ENCODE data around the gene LYZ. TPM values are rescaled to one million over a fixed set of nuclear protein-coding genes. Genes with fewer than 3 reads are reported as not detected.

The LYZ gene
- total RNA-seq, 1 donor from 2014 or later, result 174 TPM

DNA sequence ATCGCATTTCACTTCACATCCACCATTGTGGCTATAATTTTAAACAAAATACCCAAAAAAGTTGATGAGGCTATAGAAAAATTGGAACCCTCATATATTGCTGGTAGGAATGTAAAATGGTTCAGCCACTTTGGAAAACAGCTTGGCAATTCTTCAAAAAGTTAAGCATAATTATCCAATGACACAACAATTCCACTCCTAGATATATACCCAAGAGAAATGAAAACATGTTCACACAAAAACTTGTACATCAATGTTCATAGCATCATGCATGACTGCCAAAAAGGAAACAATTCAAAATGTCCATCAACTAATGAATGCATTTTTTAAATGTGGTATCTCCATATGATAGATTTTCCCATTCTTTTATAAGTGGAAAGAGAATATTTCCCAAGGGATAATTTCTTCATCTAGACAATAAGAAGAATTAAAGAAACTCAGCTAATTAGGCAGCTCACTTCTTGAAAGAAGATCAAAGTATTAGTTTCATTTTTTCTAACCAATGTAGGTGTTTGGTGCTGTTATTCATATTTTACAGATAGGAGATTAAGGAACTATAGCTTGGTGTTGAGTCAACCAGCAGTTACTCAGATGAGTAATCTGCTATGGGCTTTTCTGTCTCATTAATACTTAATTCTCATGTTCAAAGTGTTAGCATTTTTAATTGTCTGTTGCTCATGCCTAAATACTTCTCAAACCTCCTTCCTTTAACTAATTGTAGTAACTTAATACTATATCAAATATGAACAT lies 44.2 kb downstream of the LYZ start:
- TF ChIP-seq, protein P1, sequence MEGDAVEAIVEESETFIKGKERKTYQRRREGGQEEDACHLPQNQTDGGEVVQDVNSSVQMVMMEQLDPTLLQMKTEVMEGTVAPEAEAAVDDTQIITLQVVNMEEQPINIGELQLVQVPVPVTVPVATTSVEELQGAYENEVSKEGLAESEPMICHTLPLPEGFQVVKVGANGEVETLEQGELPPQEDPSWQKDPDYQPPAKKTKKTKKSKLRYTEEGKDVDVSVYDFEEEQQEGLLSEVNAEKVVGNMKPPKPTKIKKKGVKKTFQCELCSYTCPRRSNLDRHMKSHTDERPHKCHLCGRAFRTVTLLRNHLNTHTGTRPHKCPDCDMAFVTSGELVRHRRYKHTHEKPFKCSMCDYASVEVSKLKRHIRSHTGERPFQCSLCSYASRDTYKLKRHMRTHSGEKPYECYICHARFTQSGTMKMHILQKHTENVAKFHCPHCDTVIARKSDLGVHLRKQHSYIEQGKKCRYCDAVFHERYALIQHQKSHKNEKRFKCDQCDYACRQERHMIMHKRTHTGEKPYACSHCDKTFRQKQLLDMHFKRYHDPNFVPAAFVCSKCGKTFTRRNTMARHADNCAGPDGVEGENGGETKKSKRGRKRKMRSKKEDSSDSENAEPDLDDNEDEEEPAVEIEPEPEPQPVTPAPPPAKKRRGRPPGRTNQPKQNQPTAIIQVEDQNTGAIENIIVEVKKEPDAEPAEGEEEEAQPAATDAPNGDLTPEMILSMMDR (conservative IDR thresholded peaks at IDR 0.05), result no peak
- Mint-ChIP-seq H3K4me3 (no peak overlapping the region), H3K27me3 (no peaks in the 10 kb centered on the region), H3K27ac (no peak overlapping the region), H3K36me3 (peaks cover 22% of the 10 kb centered on the region), H3K9me3 (peaks cover 4% of the 10 kb centered on the region), H3K4me1 (ENCODE audit: unreplicated experiment) (no peaks in the 10 kb centered on the region)
- no peak for DNase-seq (ENCODE audit: extremely low spot score, unreplicated experiment)

DNA sequence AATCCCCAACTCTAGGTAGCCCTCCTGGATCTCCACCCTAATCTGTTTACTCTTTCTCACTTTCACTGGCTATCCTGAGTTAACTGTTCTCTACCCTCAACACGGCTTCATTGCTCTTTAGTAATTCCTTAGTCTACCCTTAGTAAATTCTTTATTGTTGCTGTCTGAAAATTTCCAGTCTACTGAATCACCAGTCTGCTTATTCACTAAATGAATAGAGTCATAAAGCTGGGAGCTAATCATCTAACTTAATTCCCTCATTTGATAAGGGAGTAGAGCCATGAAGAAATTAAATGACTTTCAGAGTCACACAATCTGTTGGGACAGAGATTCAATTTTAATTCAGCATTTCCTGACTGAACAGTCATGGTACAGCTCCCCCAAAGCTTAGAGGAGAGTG lies 47.9 kb downstream of the LYZ start:
- TF ChIP-seq, protein P1 (conservative IDR thresholded peaks at IDR 0.05), result no peak
- DNase-seq (ENCODE audit: extremely low spot score, unreplicated experiment), result no peak
- Mint-ChIP-seq H3K27ac (no peak overlapping the region), H3K4me3 (no peak overlapping the region), H3K27me3 (no peaks in the 10 kb centered on the region), H3K4me1 (ENCODE audit: unreplicated experiment) (no peaks in the 10 kb centered on the region), H3K36me3 (peaks cover 21% of the 10 kb centered on the region), H3K9me3 (peaks cover 4% of the 10 kb centered on the region)

DNA sequence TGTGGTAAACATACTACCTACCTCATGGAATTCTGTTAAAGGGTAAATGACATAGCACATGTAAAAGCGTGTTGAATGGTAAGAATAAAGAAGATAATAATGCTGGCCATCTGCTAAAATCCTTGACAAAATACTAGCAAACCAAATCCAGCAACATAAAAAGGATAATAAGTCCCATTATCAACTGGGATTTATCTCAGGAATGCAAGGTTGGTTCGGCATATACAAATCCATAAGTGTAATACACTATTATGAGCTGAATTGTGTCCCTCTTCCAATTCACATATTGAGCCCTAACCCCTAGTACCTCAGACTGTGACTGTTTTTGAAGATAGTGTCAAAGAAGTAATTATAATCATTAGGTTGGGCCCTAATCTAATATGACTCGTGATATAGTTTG lies 48.8 kb downstream of the LYZ start:
- Mint-ChIP-seq H3K4me1 (ENCODE audit: unreplicated experiment) (no peaks in the 10 kb centered on the region), H3K36me3 (peaks cover 17% of the 10 kb centered on the region), H3K9me3 (peaks cover 4% of the 10 kb centered on the region), H3K27ac (no peak overlapping the region), H3K27me3 (no peaks in the 10 kb centered on the region), H3K4me3 (no peak overlapping the region)
- TF ChIP-seq, protein P1 (conservative IDR thresholded peaks at IDR 0.05), result no peak
- DNase-seq (ENCODE audit: extremely low spot score, unreplicated experiment), result no peak

DNA sequence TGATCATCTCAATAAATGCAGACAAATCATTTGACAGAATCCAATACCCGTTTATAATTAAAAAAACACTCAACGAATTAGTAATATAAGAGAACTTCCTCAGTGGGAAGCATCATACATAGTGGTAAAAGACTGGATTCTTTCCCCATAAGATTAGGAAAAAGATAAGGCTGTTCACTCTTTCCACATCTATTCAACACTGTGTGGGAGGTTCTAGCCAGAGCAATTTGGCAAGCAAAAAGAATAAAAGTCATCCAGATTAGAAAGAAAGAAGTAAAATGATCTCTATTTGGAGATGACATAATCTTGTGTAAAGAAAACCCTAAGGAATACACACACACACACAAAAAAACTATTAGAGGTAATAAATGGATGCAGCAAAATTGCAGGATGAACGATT lies 49.8 kb downstream of the LYZ start:
- DNase-seq (ENCODE audit: extremely low spot score, unreplicated experiment), result no peak
- Mint-ChIP-seq H3K27me3 (no peaks in the 10 kb centered on the region), H3K36me3 (peaks cover 16% of the 10 kb centered on the region), H3K9me3 (peaks cover 4% of the 10 kb centered on the region), H3K4me3 (no peak overlapping the region), H3K27ac (no peak overlapping the region), H3K4me1 (ENCODE audit: unreplicated experiment) (no peaks in the 10 kb centered on the region)
- TF ChIP-seq, protein P1 (conservative IDR thresholded peaks at IDR 0.05), result no peak

DNA sequence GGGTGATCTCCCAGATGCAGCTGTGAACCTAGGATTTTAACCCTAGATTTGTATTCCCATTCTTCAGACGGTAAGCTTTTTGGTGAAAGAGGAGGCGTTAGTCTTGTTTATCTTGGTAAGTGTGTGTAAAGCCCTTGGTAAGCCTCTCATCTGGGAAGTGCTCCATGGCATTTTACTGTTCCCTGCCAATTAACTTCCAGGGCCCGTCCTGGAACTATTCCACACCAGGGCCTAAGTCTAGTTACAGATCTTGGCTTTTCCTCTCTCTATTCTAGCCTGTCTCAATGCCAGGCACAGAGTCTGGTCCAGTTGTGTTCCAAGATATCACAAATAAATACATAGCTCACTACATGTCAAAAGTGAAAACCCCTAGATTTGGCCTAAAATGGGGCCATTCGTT lies 53.8 kb downstream of the LYZ start:
- Mint-ChIP-seq H3K36me3 (peaks cover 8% of the 10 kb centered on the region), H3K4me3 (no peak overlapping the region), H3K27me3 (no peaks in the 10 kb centered on the region), H3K4me1 (ENCODE audit: unreplicated experiment) (no peaks in the 10 kb centered on the region), H3K9me3 (no peaks in the 10 kb centered on the region), H3K27ac (no peak overlapping the region)
- no peak for DNase-seq (ENCODE audit: extremely low spot score, unreplicated experiment)
- TF ChIP-seq, protein P1 (conservative IDR thresholded peaks at IDR 0.05), result no peak

Other genes with a start within 250 kb of the LYZ start
- 76.9 and 128 TPM in 2 replicates for gene CPSF6, start 108.8 kb upstream of the LYZ start, total RNA-seq (ENCODE audit: low replicate concordance)
- 21.4 and 24.6 TPM in 2 replicates for gene YEATS4, start 11.4 kb downstream of the LYZ start, total RNA-seq (ENCODE audit: low replicate concordance)
- gene FRS2, start 122.0 kb downstream of the LYZ start, total RNA-seq (ENCODE audit: low replicate concordance), result 39.5 and 41.2 TPM in 2 replicates
- 191 and 260 TPM in 2 replicates for gene CCT2, start 237.1 kb downstream of the LYZ start, total RNA-seq (ENCODE audit: low replicate concordance)